CD4-positive, alpha-beta T cell treated with Interleukin-21 for 1 hour (primary cell): ENCODE measurements around the gene CX3CL1.
"Not testable (repeated sequence)": the region's sequence is repeated elsewhere in the genome, so short reads cannot be mapped to it uniquely, and the experiment has no call there.

Experiments used
- DNase-seq: peaks from one replicate; pipeline ENCODE4 v3.0.0-alpha.2; 2020

The CX3CL1 gene

DNA sequence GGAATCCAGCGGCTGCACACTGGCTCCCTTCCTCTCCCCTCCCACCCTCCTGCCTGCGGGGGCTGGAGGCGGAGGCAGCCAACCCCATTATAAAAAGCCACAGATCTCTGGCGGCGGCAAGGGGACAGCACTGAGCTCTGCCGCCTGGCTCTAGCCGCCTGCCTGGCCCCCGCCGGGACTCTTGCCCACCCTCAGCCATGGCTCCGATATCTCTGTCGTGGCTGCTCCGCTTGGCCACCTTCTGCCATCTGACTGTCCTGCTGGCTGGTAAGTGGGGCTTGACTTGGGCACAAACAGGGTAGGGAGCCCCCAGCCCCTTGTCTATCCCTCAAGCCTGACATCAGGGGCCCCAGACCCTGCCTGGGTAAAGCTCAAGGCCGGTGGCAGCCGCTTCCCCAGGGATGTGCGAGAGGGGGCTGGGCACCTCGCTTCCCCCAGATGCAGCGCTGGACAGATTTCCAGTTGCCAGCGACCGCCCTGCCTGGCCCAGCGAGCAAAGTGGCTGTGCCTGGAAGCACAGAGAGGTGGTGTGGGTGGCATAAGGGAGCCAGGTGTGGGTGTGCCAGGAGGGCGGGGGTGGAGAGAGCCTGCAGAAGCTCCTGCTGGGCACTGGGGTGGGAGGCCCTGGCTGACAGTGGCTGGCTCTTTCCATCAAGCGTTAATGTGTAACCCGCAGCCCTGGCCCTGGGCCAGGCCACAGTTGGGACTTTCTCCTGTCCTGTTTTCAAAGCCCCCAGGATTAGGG is at the start of gene CX3CL1:
CX3CL1 (plus strand) TSS at position 119 of the 745 bp plus-strand sequence; CDS start at position 198, 79 bp downstream.
- no peak for DNase-seq

- no peak for DNase-seq
Measured at GRCh38 chr16:57324749-57325148, 47.5 kb upstream of the CX3CL1 start.

DNA sequence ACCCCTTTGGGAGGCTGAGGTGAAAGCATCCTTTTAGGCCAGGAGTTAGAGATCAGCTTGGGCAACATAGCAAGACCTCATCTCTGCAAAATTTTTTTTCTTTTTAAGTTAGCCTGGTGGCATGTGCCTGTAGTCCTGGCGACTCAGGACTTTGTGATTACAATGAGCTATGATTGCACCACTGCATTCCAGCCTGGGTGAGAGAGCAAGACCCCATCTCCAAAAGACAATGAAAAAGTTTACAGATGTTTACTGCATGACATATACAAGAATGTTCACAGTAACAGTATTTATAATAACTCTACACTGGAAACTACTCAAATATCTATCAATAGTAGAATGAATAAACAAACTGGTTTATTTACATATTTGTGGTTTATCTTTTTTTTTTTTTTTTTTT is 46.8 kb upstream of the CX3CL1 start:
- DNase-seq = no peak

GRCh38 chr16:57329718-57330327 is 42.5 kb upstream of the CX3CL1 start:
- no peak for DNase-seq

DNA sequence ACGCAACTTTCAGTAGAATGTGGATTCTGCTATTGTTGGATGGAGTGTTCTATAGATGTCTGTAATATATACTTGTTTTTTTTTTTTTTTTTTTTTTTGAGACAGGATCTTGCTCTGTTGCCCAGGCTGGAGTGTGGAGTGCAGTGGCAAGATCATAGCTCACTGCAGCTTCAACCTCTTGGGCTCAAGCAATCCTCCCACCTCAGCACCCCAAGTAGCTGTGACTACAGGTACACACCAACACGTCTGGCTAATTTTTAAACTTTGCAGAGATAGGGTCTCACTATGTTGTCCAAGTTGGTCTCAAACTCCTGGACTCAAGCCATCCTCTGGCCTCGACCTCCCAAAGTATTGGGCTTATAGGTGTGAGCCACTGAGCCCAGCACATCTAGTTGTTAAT is 40.9 kb upstream of the CX3CL1 start:
- no peak for DNase-seq

DNA sequence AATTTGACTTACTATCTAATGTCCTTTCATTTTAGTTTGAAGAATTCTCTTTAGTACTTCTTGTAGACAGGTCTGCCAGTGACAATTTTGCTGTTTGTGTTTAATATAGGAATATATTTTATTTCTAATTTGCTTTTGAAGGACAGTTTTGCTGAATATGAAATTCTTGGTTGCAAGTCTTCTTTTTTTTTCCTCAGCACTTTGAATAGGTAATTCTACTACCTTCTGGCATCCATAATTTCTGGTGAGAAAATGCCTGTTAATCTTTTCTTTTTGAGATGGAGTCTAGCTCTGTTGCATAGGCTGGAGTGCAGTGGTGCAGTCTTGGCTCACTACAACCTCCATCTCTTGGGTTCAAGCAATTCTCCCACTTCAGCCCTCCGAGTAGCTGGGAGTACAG is 38.9 kb upstream of the CX3CL1 start:
- no peak for DNase-seq

DNA sequence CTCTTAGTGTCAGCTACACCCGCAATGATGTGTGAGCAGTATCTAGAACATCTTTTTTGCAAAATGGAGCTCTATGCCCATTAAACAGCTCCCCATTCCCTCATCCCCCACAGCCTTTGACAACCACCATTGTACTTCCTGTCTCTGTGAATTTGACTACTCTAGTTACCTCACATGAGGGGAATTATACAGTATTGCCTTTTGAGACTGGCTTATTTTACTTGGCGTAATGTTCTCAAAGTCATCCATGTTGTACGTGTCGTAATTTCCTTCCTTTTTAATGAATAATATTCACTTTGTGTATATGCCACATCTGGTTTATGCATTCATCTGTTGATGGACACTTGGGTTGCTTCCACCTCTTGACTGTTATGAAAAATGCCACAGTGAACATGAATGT is 36.9 kb upstream of the CX3CL1 start:
- no peak for DNase-seq

GRCh38 chr16:57341062-57341440 is 31.2 kb upstream of the CX3CL1 start:
- DNase-seq = no peak

DNA sequence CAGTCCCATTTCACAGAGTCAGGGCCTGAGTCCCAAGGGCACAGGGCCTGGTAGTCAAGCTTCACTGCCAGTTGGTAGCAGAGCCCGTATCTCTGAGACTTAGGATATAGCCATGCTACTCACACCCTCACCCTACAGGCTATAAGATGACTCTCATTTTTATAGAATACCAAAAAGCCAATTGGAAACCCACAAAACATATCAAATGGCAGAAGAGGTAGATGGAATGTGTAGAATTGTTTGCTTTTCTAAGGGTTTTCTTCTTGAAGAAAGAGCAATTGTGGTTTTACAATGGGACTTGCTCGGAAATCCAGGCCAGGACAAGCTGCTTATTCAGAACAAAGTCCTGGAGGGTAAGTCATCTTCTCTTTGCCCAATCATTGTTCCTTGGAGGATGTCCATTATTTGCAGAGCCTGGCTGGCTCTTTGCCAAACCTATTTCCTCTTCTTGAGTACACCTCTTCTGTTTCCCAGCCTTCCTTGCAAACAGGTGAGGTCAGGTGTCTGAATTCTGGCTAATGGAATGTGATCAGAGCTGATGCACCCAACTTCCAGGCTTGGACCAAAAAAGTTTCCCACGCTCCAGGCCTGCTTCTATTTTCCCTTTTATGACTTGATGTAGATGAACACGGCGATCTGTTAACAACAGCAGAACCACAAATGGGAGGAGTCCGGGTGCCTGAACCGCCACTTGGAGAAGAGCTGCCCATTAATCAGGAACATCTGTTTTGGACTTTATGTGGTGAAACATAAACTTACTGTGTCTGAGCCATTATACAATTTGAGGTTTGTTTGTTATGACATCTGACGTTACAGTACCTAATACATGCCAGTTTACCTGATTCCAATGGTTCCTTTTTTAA is 30.6 kb upstream of the CX3CL1 start:
- no peak for DNase-seq

DNA sequence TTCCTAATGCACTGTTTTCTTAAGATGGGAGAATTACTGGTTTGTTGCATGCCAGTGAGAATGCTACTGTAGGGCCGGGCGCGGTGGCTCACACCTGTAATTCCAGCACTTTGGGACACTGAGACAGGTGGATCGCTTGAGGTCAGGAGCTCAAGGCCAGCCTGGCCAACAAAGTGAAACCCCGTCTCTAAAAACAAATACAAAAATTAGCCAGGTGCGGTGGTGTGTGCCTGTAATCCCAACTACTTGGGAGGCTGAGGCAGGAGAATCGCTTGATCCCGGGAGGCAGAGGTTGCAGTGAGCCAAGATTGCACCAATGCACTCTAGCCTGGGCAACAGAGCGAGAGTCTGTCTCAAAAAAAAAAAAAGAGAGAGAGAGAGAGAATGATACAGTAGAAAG is 29.7 kb upstream of the CX3CL1 start:
- not testable (repeated sequence) for DNase-seq

GRCh38 chr16:57343221-57343620 is 29.1 kb upstream of the CX3CL1 start:
- no peak for DNase-seq

GRCh38 chr16:57344094-57344493 is 28.2 kb upstream of the CX3CL1 start:
- not testable (repeated sequence) for DNase-seq

- no peak for DNase-seq
Measured at GRCh38 chr16:57345021-57345420, 27.3 kb upstream of the CX3CL1 start.

DNA sequence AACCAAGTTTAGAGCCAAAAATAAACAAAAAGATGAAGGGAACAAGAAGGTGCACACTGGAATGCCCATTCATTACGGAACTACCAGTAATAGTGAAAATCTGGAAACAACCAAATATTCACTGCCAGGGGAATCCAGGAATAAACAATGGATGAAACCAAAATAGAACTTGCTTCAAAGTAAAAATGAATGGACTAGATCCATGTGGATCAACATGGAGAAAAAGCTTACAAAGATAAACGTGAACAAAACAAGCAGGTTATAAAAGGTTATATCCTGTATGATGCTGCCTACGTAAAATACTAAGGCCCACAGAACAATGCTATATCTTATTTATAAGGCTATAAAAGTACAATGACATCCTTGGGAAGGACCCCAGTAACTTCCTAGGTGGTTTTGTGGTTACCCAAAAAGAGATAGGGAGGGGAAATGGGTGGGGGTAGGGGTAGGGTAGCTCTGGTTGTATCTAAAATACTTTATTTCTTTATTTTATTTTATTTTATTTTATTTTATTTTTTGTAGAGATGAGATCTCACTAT is 26.6 kb upstream of the CX3CL1 start:
- no peak for DNase-seq

DNA sequence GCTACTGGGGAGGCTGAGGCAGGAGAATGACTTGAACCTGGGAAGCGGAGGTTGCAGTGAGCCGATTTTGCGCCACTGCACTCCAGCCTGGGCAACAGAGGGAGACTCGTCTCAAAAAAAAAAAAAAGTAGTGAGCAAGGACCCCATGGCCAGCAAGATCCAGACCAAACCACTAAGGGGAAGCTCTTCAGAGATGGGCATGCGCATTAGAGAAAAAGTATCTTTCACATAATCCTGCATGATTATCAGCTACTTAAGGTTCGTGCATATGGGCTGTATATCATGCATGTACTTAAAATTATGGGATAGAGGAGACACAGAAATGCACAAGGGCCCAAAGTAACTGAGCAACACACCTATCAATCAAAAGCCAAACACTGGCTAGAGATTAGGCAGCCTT is 24.4 kb upstream of the CX3CL1 start:
- no peak for DNase-seq

DNA sequence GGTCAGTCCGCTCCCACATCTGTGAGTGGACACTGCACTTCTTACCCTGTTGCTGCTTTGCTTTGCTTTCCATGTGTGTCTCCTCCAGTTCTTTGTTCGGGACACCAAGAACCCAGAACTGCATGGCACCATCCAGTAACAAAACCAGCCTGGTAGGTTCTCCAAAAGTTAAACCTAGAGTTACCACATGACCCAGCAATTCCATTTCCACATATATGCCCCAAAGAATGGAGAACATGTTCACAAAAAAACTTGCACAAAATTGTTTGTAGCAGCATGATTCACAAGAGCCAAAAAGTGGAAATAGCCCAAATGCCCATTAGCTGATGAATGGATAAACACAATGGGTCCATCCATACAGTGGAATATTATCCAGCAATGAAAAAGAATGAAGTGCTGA is 24.0 kb upstream of the CX3CL1 start:
- DNase-seq = no peak

DNA sequence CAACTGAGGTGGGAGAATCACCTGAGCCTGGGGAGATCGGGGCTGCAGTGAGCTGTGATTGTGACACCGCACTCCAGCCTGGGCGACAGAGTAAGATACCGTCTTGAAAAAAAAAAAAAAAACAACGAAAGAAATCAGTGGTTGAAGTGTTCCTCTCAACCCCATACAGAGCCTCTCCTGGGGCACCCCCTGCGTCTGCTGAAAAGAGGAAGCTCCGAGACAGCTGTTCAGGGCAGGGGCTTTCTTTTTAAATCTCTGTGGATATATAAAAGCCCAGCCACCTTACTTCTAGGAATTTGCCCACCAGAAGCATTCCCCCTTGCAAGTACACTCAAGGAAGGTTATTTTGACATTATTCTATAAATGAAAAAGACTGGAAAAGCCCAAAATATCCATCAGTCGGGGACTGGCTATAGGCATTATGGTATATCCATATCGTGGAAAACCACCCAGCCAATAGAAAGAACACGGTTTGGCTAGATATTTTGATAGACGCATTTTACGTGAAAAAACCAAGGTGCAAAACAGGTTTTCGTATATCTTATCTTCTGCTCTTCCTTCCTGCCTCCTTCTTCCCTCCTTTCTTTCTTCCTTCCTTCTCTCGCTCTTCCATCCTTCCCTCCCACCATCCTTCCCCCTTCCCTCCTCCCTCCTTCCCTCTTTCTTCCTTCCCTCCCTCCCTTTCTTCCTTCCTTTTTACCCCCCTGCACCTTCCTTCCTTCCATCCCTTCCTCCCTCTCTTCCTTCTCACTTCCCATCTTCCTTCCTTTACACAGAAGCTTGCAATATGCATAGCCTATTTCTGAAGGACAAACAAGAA is 22.9 kb upstream of the CX3CL1 start:
- DNase-seq = peak; percentile 28

DNA sequence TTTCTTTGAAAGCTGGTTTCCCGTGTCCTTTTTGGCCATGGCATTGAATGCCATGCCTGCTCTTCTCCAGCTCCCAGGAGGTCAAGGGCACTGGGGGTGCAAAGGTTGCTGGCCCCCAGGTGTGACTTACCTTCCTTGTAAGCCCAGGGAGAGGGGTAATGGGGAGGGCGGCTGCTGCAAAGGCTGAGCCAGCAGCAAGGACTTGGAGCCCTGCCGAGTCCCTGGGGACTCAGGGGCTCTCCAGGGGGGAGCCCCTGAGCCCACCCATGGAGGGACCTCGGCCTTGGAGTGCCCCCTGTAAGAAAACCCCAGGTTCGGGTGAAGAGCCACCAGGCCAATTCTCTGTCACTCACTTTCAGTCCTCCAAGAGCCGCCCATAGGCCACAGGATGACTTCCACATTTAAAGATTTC is 19.6 kb upstream of the CX3CL1 start:
- no peak for DNase-seq

DNA sequence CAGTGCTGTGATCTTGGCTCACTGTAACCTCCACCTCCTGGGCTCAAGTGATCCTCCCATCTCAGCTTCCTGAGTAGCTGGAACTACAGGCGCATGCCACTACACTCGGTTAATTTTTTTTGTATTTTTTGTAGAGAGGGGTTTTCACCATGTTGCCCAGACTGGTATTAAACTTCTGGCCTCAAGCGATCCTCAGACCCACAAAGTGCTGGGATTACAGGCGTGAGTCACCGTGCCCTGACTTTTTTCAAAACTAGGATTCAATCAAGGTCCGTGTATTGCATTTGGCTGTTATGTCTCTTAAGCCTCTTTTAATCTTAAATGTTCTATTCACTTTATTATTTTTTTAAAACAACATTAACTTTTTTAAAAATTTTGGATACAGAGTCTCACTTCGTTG is 18.0 kb upstream of the CX3CL1 start:
- no peak for DNase-seq

DNA sequence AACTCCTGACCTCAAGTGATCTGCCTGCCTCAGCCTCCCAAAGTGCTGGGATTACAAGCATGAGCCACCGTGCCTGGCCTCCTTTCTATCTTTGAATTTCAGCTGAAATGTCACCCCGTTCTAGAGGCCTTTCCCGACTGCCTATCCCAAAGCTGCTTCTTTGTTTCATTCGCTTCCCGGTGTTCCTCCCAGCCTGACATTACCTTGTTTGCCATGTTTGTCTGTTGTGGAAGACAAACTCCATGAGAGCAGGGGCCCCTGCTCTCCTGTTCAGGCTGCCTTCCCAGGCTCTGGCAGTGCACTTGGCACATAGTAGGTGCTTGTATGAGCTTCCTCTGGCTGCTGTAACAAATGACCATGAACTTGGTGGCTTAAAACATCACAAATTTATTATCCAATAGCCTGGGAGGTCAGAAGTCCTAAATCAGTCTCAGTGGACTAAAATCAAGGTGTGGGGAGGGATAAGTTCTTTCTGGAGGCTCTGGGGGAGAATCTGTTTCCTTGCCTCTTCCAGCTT is 16.3 kb upstream of the CX3CL1 start:
- no peak for DNase-seq

DNA sequence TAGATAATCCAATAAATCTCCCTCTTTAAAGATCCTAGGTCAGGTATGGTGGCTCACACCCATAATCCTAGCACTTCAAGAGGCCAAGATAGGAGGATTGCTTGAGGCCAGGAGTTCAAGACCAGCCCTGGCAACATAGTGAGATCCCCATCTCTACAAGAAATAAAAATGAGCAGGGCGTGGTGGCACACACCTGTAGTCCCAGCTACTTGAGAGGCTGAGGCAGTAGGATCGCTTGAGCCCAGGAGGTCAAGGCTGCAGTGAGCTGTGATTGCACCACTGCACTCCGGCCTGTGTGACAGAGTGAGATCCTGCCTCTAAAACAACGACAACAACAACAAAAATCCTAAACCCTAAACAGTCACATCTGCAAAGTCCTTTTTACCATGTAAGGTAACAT is 15.7 kb upstream of the CX3CL1 start:
- DNase-seq = no peak

- DNase-seq = no peak
Measured at GRCh38 chr16:57357330-57358085, 14.8 kb upstream of the CX3CL1 start.
